GM19351 (cell line): ENCODE data around the gene SERPINB2.

Experiments used
- ATAC-seq: cut with Tn5 transposase; IDR thresholded peaks from one replicate; pipeline ENCODE4 v1.9.1; 2021; ENCODE audit warnings: mild to moderate bottlenecking, moderate library complexity; ENCODE audit not compliant: unreplicated experiment

Gene SERPINB2

GRCh38 chr18:63888470-63889190 is 1.1 kb downstream of the SERPINB2 start:
- ATAC-seq: no peak

- no peak for ATAC-seq
These were observed 2.1 kb downstream of the SERPINB2 start for GRCh38 chr18:63889626-63890025.

GRCh38 chr18:63890237-63890949 is 2.9 kb downstream of the SERPINB2 start:
- no peak for ATAC-seq

GRCh38 chr18:63890950-63891304 is 3.4 kb downstream of the SERPINB2 start:
- ATAC-seq: peak; percentile 66

- no peak for ATAC-seq
These were observed 5.1 kb downstream of the SERPINB2 start for GRCh38 chr18:63892566-63892965.

GRCh38 chr18:63894106-63894772 is 6.7 kb downstream of the SERPINB2 start:
- no peak for ATAC-seq

GRCh38 chr18:63895190-63895589 is 7.7 kb downstream of the SERPINB2 start:
- ATAC-seq: no peak

- ATAC-seq: no peak
These were observed 9.6 kb downstream of the SERPINB2 start for GRCh38 chr18:63897072-63897471.

- ATAC-seq: no peak
These were observed 11.7 kb downstream of the SERPINB2 start for GRCh38 chr18:63899206-63899605.

GRCh38 chr18:63903851-63904570 is 16.5 kb downstream of the SERPINB2 start:
- no peak for ATAC-seq

- no peak for ATAC-seq
These were observed 17.2 kb downstream of the SERPINB2 start for GRCh38 chr18:63904694-63905093.

- no peak for ATAC-seq
These were observed 17.9 kb downstream of the SERPINB2 start for GRCh38 chr18:63905361-63905760.

GRCh38 chr18:63906056-63906455 is 18.6 kb downstream of the SERPINB2 start:
- no peak for ATAC-seq

- peak; percentile 80 for ATAC-seq
These were observed 20.2 kb downstream of the SERPINB2 start, which contains the start of gene SERPINB10 for GRCh38 chr18:63907664-63908063. TSS of gene SERPINB10 (plus strand) at chr18:63907958. CDS start at chr18:63915511, 7,553 bp downstream.

GRCh38 chr18:63908858-63909257 is 21.4 kb downstream of the SERPINB2 start:
- ATAC-seq: no peak

GRCh38 chr18:63909870-63910269 is 22.4 kb downstream of the SERPINB2 start:
- peak; percentile 52 for ATAC-seq

GRCh38 chr18:63917817-63918216 is 30.3 kb downstream of the SERPINB2 start:
- ATAC-seq: no peak

GRCh38 chr18:63922049-63922448 is 34.5 kb downstream of the SERPINB2 start:
- ATAC-seq: no peak

GRCh38 chr18:63924551-63924950 is 37.0 kb downstream of the SERPINB2 start:
- ATAC-seq: no peak

GRCh38 chr18:63928331-63928730 is 40.8 kb downstream of the SERPINB2 start:
- no peak for ATAC-seq

GRCh38 chr18:63929369-63929768 is 41.9 kb downstream of the SERPINB2 start:
- ATAC-seq: peak; percentile 43
